Stimulated activated CD4-positive, alpha-beta T cell treated with anti-CD3 and anti-CD28 coated beads, Interleukin-2, amount 100 ng/mL, for 24 hours (primary cell): Measurements from ENCODE around the gene IP6K1.
A peak's percentile ranks its signal among the peaks of the same experiment; 100 is the strongest.
"Not testable (repeated sequence)": the region's sequence is repeated elsewhere in the genome, so short reads cannot be mapped to it uniquely, and the experiment has no call there.

Experiments used
- DNase-seq, 2 donors: peaks; one replicate each; pipeline ENCODE4 v3.0.0-alpha.2; 2020

The IP6K1 gene

DNA sequence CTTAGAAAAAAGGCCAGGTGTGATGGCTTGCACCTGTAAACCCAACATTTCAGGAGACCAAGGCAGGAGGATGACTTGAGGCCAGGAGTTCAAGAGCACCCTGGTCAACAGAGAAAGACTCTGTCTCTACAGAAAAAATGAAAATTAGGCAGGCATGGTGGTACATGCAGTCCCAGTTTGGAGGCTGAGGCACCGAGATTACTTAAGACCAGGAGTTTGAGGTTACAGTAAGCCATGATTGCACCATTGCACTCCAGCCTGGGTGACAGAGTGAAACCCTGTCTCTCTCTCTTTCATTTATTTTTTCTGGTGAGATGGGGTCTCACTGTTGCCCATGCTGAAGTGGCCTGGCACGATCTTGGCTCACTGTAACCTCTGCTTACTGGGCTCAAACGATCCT is 24.7 kb downstream of the IP6K1 start:
- no peak for DNase-seq

DNA sequence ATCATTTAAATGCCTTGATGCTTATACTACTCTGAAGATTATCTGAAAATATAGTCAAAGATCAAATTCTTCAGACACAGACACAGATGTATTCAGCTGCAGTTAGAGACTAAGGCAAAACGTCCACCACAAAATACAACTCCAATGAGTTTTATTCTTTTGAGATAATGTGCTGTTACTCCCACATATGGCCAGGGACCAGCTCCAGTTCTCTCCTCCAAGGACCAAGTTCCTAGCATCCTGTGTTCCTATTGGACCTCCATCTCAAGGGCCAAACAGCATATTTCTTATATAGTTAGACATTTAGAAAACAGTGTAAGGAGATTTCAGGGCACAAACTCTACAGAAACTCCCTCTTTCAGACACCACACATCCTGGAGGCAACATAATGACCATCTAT is 27.1 kb downstream of the IP6K1 start:
- no peak for DNase-seq

DNA sequence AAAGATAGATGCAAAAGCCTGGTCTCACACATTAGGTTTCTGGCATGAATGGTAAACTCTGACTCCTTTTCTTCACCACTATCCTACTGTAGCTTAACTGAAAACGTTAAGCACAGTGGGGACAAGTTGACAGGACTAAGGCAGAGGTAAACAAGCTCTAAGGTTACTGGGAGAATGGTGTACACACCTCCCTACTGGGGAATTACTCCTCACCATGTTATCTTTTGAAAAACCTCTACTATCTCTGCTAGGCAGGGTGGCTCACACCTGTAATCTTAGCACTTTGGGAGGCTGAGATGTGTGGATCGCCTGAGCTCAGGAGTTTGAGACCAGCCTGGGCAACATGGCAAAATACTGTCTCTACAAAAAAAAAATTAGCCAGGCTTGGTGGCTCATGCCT is 29.1 kb downstream of the IP6K1 start:
- DNase-seq = no peak

DNA sequence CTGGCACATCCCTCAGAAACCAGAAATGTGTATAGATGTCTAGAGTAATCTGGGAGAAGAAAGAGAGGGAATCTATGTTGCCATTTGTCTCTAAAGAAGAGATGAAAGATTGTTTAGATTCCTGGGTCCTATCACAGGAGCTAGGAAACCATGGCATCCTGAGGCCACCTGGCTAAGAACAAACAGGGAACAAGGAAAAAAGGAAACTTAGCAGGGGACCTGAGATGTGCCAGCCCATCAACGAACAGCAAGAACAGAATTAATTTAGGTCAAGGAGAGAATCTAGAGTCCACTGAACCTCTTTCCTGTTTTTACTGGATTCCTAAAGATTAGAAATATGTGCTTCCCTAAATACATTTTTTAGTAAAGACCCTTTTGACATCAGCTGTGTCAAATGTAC is 30.3 kb downstream of the IP6K1 start:
- no peak for DNase-seq

DNA sequence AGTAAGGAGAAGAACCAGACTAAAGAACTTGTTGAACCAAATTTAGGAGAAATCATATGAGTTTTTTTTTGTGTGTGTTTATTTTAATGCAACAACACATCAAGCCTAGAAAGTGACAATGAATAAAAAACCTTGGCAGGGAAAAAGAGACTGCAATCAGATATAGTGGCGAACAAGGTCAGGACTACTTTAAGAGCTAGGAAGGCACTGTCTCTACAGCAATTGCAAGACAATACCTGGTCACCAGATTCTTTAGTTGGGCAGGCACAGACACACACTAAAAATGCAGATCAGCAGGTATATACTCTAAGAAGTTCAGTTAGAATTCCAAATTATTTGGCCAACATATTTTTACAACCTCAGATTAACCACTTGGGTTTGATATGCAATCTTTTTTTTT is 31.8 kb downstream of the IP6K1 start:
- no peak for DNase-seq

DNA sequence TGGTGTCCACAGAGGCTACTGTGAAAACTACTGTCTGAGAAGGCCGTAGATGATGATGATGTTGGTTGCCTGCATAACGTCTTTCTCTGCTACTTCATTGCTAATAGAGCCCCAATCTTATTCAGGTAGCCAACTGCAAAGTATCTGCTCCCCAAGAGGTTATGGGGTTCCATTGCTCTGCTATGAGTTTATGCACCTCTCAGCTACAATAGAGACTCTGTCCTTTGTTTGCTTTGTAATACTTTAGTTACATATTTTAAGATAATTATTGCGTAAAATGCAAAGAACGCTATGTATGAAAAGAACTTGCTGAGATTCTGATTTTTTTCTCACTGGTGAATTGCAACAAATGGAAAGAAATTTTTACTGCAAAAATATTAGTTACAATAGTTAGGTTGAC is 34.8 kb downstream of the IP6K1 start:
- DNase-seq = no peak

DNA sequence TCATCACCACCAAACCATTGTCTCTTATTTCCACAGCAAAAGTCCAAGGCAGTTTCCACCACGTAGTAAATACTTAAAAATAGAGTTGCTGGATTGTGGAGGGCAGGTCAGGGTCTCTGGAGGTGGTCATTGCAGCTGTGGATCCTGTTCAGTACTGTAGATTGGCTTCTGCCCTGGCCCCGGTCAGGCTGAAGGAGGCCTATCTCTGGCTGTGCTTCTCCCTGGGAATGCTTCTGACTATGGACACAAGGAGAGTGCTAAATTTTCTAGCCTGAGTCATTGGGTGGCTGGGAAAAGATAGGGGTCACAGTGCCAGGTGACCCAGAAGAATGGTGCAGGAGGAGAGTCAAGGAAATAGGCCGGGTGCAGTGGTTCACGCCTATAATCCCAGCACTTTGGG is 36.3 kb downstream of the IP6K1 start:
- DNase-seq = no peak

DNA sequence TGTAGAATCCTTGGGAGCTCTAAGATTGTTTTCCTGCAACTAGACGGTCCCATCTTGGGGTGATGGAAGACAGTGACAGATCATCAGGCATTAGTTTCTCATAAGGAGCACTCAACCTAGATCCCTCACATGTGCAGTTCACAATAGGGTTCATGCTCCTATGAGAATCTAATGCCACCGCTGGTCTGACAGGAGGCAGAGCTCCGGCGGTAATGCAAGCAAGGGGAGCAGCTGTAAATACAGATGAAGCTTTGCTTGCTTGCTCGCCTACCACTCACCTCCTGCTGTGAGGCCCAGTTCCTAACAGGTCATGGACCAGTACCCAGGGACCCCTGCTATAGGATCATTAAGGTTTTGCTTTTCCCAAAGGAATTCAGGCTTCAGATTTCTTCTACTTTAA is 37.5 kb downstream of the IP6K1 start:
- DNase-seq = not testable (repeated sequence)

DNA sequence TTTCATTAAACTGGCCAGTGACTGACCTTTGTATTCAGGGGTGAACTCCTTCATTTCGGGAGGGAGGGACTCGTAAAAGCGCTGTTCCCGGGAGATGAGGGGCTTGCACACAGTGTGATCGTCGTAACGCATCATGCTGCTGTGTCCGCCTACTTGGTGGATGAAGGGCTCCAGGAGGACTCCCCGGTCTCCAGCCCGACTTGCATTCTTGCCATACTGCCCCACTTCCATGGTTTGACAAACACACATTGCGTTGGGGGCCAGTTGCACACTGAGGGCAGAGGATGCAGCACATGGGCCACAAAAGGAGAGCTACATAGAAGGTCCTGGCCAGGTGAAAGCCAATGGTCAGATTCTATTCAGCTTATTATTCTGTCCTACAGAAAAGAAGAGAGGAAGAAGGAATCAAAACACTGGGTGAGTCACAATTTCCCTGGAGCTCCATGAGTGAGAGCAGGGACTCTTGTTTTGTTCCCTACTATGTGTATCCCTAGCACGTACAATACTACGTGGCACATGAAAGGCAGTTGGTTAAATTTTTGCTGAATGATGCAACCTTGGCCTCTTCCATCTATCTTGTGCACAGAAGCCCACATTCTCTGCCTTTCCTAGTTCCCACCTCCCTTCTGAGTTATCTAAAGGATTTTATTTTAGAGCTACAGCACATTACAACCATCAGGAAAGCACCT is 38.4 kb downstream of the IP6K1 start:
- no peak for DNase-seq

DNA sequence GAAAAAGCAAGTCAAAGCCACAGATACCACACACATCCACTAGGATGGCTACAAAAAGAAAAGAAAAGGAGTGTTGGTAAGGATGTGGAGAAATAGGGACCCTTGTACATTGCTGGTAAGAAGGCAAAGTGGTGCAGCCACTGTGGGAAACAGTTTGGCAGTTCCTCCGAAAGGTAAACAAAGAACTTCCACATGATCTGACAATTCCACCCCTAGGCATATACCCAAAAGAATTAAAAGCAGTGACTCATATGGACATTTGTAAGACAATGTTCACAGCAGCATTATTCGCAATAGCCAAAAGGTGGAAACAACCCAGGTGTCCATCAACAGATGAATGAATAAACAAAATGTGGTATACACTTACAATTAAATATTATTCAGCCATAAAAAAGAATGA is 40.4 kb downstream of the IP6K1 start:
- DNase-seq = no peak

DNA sequence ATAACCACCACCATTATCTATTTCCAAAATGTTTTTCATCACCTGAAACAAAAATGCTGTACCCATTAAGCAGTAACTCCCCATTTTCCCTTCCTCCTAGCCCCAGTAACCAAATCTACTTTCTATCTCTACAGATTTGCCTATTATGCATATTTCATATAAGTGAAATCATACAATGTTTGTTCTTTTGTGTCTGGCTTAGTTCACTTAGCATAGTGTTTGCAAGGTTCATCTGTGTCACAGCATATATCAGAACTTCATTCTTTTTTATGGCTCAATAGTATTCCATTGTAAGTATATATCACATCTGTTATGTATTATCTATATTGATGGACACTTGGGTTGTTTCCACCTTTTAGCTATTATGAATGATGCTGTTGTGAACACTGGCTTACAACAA is 45.9 kb downstream of the IP6K1 start:
- DNase-seq = no peak

DNA sequence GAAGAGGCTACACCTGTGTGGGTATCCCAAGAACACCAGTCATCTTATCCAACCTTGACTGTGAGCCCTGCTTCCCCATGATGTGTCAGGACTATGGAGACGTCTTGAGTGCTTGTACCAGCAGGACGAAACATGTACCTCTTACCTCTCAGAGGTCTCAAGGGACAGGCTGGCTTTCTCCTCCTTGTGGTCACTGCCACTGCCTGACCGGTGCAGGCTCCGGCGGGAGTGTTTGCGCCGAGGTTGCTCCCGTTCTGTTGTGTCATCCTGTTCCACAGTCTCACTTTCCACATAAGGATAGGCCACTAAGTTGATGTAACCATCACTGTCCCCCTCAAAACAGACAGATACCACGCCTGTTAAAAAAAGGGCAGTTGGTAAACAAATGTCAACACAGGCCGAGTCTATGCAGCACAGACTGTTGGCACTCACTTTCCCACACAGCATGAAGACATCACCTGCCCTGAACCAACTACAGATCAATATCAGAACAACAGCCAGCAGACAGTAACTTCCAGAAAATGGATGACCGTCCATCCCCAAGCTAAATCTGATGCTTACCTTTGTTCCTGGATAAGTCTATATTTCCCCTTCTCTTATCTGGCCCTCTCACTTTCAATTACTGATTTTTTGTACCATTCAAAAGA is 48.2 kb downstream of the IP6K1 start:
- no peak for DNase-seq

DNA sequence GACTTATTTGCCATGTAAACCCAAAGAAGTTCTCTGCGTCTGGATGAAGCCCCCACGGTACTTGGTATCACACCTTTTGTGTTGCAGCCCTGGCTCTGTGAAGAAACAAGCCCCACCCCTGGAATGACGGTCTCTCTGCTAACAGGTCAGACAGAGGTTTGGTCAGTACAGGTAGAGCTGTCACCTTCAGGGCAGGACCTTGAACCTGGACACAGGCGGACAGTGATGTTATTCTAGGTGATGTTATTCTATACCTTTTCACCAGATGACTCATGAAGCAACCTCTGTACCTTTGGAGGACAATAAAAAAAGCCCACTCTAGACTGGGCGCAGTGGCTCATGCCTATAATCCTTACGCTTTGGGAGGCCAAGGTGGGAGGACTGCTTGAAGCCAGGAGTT is 51.6 kb downstream of the IP6K1 start:
- no peak for DNase-seq

DNA sequence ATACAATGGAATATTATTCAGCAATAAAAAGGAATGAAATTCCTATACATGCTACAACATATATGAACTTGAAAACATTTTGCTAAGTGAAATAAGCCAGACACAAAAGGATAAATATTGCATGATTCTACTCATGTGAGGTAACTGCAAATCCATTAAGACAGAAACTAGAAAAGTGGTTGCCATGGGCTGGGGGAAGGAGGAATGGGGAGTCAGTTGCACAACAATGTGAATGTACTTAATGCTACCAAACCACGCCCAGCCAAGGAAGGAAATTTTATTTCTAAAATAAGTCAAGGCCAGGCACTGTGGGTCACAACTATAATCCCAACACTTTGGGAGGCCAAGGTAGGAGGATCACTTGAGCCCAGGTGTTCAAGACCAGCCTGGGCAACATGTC is 52.8 kb downstream of the IP6K1 start:
- no peak for DNase-seq

DNA sequence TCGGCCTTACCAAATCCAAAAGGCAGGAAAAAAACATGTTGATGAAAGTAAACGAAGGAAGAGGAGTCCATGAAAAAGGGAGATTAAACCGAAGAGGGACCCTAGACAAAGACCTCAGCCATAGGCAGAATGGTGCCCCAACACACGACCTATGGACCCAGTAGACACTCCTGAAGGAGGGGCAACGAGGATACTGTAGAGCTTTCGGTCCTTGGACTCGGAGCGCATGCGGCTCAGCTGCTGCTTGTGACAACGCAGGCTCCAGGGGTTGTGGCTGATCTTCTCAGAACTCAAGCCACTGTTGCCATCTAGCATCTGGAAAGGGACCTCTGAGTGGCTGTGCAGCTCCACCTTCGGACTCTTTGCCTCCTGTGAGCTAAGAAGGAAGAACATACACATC is 53.7 kb downstream of the IP6K1 start:
- DNase-seq = no peak

DNA sequence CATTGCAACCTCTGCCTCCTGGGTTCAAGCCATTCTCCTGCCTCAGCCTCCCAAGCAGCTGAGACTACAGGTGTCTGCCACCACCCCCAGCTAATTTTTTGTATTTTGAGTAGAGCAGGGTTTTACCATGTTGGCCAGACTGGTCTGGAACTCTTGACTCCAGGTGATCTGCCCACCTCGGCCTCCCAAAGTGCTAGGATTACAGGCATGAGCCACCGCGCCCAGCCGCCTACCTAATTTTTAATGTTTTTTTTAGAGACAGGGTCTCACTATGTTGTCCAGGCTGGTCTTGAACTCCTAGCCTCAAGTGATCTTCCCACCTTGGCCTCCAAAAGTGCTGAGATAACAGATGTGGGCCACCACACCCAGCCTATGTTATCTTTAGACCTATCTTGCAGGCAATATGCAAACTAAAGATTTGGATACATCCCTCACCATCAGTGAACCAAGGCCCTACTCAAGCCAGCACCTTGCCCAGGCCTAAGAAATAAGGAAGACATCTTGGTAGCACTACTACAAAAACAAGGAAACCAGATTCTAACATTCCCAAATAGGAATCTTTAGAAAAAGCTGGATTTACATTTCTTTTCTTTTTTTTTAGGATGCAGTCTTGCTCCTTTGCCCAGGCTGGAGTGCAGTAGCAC is 56.3 kb downstream of the IP6K1 start:
- DNase-seq = no peak

DNA sequence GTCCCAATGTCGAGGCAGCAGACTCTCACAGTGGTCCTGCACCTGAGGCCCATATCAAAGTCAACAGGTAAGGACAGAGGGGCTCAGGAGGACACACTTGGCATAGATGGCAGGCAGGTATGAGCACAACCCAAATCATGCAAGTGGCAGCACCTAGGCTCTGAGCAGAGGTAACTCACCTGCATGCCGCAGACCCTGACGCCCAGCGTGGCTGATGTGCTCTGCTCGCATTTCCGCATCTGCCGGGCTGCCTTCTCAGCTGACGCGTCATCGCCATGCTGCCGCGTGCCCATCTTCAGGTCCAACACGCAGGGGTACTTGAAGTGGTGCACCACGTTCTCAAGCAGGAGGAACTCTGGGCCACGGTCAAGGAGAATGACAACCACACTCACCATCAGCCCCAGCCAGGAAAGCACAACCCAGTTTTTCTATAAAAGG is 58.4 kb downstream of the IP6K1 start:
- no peak for DNase-seq

DNA sequence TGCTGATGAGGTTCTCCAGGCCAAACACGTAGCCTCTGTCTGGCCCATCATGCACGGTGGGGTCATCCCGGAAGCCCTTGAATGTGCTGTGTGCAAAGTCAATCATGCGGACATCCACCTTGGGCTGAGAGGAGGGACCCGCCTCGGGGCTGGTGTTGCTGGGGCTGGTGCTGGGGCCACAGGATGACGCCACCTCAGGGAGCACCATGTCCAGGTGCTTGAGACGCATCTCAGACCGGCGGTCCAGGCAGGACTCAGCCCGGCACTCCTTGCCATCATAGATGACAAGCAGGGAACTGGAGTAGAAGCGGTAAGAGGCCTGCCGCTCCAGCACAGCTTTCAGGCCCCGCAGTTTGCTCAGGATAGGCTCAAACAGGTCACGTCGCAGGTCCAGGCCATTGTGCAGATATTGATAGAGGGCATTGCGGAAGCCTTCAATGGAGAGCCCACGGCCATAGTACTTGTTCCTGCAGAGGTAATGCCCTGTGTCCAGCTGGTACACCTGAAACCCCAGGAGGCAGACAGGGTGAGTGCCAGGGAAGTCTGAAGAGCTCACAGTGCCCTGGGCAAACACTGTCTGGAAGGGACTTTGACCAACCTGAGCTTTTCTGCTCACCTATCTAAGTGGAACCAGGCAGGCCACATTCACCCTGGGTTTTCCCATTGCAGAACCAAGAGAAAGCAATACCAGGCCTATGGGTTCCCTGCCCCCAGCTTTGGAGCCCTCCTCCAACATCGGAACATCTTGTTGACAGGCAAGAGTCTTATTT is 59.0 kb downstream of the IP6K1 start:
- DNase-seq = no peak

DNA sequence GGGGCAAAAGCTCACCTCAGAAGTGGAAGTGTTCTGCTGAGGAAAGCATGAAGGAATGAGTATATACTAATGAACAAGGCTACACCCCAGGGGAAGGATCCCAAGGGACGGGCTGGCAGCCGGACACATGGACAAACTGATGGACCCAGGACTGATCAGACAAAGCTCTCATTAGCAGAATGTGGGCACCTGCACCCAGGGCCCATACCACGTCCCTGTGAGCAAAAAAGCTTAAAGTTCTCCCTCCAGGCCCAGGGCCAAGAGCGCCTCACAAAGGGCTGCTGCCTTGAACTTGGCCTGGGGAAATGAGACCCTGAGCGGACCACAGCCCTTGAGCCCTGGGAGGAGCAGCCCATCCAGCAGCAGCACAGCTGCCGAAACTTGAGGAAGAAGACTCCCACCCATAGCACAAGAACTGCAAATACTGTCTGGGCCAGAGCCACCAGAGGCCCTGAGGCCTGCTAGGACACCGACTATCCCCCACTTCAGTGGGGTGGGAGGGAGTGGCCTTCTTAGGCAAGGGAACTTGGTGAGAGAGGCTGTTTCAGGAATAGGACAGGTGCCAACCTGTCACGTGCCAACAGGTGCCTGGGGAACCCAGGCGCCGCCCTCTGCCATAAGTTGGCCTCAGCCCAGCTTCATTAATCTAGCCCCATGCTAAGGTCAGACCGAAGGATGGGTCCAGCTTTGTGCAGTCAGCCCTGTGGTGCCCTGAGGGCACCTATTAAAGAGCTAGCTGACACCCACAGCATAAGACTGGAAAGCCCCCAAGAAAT is 60.2 kb downstream of the IP6K1 start:
- no peak for DNase-seq

DNA sequence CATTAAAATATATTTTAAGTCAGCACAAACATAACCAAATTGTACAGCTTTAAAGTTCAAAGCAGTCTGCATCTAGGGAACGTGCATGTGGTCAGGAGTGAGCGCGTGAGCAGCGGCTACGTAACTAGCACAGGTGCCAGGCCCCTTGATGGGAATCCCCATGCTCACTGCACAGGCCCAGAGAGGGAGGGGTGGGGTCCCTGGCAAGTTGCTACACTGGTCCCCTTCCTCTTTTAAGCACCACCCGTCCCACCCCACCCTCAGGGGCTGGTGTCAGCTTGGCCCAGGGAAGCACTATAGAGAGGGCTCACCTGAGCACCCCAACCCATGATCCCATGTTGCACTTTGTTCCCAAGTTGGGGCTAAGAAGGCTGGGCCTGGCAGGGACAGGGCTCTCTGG is 61.8 kb downstream of the IP6K1 start:
- DNase-seq = no peak

DNA sequence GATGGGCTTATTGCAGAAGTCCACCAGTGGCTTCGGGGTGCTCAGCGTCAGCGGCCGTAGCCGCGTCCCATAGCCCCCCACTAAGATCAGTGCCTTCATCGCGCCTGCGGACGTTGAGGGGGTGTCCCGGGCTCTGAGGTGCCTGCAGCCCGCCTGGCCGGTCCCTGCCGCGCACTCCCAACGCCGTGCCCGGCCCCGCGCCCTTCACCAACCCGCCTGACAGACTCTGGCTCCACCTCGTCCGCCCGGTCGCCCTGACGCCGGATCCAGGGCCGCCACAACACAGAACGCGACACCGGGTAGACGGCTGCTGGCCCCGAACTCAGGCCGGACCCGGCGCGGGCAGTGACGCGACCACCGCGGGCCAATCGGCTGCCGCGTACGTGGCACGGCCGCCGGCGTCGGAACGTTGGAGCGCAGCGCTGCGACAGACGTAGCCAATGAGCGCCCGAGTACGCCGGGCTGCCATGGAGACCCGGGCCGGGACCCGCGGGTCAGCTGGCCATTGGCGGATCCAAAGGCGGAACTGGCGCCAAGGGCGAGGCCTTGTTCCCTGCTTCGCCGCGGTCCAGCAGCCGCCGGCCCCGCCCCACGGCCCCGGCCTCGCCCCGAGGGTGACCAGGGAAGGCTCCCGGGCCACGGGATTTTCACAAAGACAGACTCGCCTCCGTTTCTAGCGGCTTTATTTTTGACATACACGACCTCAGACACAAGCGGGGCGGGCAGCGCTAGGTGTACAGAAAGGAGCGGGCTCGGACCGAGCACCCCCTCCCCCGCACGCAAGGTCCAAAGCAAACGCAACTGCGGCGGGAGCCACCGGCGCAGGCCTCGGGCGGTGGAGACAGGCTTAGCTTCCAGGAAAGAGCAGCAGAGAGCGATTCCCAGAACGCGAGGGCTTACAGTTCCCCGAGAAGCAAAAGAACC is 62.5 kb downstream of the IP6K1 start, which contains the start of gene GMPPB:
Gene GMPPB, minus strand, starts transcription at position 324 of the 924 bp plus-strand sequence. Its CDS starts 225 bp downstream, at position 99.
- DNase-seq = peak; percentile 93 to 96

DNA sequence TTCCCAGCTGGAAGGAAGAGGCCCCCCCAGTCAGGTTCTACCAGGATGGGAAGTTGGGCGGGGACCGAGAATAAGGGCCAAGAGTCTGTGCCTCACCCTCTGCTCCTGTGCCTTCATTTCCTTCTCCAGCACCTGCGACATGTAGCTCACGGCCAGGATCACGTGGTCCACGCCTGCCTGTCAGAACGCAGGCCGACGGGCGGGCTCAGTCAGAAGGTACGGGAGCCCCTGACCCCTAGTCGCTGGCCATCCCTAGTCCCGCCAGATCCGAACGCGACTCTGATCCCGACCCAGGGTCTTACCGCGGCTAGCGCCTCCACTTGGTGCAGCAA is 63.1 kb downstream of the IP6K1 start:
- DNase-seq = peak; percentile 66 to 70
